GM18511 (cell line): ENCODE measurements around the gene OXT.
"Not testable (repeated sequence)": the region's sequence is repeated elsewhere in the genome, so short reads cannot be mapped to it uniquely, and the experiment has no call there.

Source experiments
- ATAC-seq: cut with Tn5 transposase; IDR thresholded peaks from one replicate; pipeline ENCODE4 v1.9.1; 2021; ENCODE audit warnings: mild to moderate bottlenecking, moderate library complexity; ENCODE audit not compliant: unreplicated experiment

Gene OXT

DNA sequence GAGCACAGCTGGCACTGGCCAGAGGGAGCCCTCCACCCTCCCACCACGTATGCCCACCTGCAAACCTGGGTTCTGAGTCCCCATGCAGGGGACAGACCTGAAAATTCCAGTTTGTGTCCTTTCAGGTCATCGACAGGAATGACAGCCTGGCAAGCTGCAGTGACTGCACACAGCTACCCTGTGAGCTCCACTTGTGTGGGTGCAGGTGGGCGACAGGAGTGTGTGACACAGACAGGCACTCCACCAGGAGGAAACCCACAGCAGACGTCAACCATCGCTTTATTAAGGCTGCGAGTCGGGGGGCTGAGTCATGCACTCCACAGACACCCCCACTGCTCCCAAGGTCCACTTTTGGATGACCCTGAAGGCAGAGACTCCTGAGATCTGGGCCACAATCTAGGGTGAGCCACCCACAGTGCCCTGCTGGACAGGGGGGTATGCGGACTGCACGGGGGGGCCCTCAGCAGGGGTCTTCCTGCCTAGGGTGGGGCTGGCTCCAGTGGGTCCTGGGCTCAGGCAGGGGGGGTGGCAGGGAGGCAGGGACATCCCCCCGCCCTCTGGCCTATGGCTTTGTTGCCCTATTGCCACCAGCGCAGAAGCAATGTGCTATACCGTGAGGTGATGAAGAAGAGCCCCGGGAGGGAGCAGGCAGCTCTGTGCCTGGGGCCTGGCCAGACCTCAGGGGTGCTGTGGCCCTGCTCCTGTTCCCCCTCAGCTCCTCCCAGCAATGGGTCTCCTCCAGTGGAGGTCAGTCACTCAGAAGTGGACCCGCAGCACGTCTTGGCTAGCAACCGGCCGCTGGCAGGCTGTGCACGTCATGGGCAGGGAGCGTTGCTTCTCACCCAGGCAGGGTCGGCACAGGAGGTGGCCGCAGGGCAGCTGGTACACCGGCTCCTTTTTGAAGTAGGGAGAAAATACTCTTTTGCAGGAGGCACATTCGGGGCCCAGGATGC is 38.2 kb downstream of the OXT start:
- no peak for ATAC-seq

DNA sequence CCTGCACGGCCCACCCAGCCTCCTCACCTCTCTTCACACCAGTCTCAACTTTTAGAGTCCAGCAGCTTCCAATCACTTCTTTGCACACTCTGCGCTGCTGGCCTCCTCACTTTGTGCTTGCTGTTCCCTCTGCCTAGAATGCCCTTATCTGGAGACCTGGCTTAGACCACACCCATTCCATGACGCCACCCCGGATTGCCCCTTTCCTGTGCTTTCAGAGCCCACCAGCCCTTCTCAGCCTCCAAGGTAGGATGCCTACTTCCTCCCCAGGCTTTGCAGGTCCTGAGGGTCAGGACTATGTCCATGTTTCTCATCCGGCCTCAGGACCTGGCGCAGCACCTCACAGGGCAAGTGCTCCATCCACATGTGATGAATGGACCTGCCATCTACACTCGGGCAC is 40.1 kb downstream of the OXT start:
- no peak for ATAC-seq

- no peak for ATAC-seq
These were observed 40.6 kb downstream of the OXT start for GRCh38 chr20:3111995-3112394.

GRCh38 chr20:3115190-3116107 is 44.0 kb downstream of the OXT start:
- no peak for ATAC-seq

DNA sequence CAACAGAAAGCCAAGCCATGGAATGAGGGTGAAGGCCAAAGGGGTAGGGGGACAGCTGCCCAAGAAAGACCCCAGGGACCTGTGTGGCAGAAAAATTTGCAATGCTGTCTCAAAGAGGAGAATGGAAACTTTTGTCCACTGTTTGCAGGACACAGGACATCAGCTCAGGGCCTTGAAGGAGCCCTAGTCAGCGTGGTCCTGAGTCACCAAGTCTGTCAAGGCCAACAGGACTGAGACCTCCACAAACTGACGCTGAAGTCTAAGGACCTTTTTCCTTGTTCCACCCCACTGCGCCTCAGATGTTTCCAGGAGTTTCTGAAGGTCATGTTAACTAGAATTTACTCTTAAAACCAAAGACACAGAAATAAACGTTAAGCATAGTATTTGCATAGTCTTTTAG is 44.9 kb downstream of the OXT start:
- no peak for ATAC-seq

GRCh38 chr20:3117839-3118379 is 46.5 kb downstream of the OXT start:
- not testable (repeated sequence) for ATAC-seq

DNA sequence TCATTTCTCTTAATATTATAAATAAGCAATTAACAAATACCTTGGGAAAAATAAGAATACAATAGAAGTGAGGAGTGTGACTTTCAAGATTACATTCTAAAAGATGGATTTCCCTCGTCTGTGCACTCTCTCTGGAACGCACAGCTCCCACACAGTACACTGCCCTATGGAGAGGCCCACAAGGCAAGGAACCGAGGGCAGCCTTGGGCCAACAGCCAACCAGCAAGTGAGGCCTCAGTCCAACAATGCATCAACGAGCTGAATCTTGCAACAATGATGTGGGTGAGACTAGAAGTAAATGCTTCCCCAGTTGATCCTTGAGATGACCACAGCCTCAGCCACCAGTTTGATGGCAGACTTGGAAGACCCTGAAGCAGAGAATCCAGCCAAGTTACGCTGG is 47.6 kb downstream of the OXT start:
- ATAC-seq = no peak

DNA sequence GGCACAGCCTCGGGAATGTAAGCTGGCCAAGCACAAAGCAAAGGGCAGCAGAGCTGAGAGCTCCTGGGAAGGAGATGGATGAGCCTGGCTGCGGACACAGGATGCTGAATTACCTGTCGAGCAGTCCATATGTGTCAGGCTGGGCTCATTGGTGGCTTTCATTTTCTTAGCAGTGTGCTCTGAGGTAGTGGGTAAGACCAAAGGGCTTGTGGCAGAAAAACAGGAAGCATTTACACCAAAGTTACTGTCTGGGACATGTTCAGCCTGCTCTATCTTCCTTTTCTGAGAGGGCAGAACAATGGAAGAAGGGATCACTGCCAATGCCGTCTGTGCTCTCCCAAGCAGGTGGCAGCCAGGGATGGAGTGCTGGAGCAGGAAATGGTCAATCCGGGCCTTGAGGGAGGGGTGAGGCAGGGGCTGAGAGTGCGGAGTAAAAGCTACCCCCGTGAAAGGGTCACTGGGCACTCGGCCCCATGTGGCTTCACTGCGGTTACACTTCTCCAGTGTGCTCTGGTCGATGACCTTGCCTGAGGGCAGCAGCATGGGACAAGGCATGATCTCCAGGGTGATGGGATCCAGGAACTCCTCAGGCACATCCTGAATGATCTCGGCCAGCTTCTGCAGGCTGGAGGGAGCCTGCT is 50.0 kb downstream of the OXT start:
- ATAC-seq = no peak
